HFF-Myc (cell line): ENCODE measurements around the gene RPN1.

Experiments
- DNase-seq: peaks from one replicate; pipeline ENCODE4 v3.0.0-alpha.2; 2011; ENCODE audit warnings: low read depth; ENCODE audit errors: extremely low read depth
- H3K4me3 ChIP-seq: replicated peaks from 2 replicates; pipeline ENCODE4 v1.5.1; 2011; ENCODE audit warnings: low read depth, mild to moderate bottlenecking, control low read depth, low read length
- CTCF ChIP-seq: IDR thresholded peaks from 2 replicates; pipeline ENCODE4 v1.5.1; 2012; ENCODE audit warnings: mild to moderate bottlenecking, low read depth, low read length, control low read depth; ENCODE audit errors: missing control alignments

The RPN1 gene

GRCh38 chr3:128603811-128604775 lies 46.5 kb downstream of the RPN1 start:
- TF ChIP-seq CTCF: no peak
- no peak for DNase-seq
- H3K4me3 ChIP-seq: no peak overlapping the region

- H3K4me3 ChIP-seq: no peak overlapping the region
- DNase-seq: no peak
- TF ChIP-seq CTCF: no peak
Measured at GRCh38 chr3:128603313-128603712, 47.3 kb downstream of the RPN1 start.

- TF ChIP-seq CTCF: no peak
- DNase-seq: no peak
- H3K4me3 ChIP-seq: no peak overlapping the region
Measured at GRCh38 chr3:128598884-128599664, 51.5 kb downstream of the RPN1 start.

- DNase-seq: no peak
- no peak for TF ChIP-seq CTCF
- no peak overlapping the region for H3K4me3 ChIP-seq
Measured at GRCh38 chr3:128597900-128598299, 52.7 kb downstream of the RPN1 start.

GRCh38 chr3:128592864-128593263 lies 57.8 kb downstream of the RPN1 start:
- H3K4me3 ChIP-seq: no peak overlapping the region
- no peak for TF ChIP-seq CTCF
- DNase-seq: no peak

- TF ChIP-seq CTCF: no peak
- DNase-seq: no peak
- H3K4me3 ChIP-seq: no peak overlapping the region
Measured at GRCh38 chr3:128591738-128592426, 58.7 kb downstream of the RPN1 start.
